GM19455 (cell line): ENCODE results near the gene POFUT1.
"Not testable (repeated sequence)": the region's sequence is repeated elsewhere in the genome, so short reads cannot be mapped to it uniquely, and the experiment has no call there.

Experiments used
- ATAC-seq: cut with Tn5 transposase; IDR thresholded peaks from one replicate; pipeline ENCODE4 v1.9.1; 2021; ENCODE audit not compliant: unreplicated experiment

The POFUT1 gene

GRCh38 chr20:32188376-32189122 lies 19.1 kb upstream of the POFUT1 start:
- ATAC-seq = no peak

DNA sequence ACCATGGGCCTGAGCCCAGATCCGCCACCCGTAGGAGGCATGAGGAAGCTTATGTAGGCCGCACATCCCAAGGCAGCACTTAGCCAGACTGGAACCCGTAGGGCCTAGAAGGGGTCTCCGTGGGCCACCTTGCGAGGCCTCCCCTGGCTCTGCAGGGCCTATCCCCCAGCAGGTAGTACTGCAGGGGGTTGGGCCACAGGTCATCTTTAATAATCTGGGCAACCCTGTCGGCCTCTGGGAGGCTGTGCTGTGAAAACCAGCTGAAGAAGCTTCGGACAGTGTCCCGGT lies 18.6 kb upstream of the POFUT1 start:
- no peak for ATAC-seq

GRCh38 chr20:32189691-32190615 lies 17.7 kb upstream of the POFUT1 start:
- no peak for ATAC-seq

DNA sequence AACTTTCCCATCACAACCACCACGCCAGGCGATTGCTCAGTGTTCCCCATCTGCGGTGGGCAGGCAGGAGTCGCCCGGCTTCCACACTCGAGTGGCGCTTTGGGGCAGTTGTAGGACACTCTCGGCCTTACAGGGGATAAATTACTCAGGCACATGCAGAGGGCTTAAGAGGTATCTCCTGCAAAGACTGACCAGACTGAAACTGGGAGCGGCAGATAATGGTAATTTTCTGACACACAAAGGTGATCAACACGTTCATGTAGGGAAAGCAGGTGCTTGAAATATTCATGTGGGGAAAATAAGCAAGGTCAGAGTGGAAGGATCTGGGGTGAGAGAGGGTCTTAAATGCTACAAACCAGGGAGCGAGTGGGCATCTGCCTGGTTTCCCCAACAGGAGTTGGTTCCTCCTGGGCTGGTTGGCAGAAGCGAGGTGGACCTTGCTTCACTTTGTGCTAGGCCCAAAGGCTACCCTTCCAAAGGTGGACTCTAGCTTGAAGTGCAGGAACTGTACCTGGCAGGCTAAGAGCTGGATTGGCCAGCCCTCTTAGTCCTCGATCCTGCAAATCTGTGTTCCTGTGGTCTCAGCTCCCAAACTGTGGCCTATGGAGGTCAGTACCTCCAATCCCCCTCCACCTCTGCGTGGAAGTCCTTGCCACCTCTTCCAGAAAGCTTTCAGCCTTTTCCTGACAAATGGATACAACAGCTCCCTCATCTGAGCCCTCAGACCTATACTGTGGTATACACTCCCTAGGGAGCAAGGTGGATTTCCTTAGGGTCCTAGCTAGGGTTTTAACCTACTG lies 16.9 kb upstream of the POFUT1 start:
- no peak for ATAC-seq

DNA sequence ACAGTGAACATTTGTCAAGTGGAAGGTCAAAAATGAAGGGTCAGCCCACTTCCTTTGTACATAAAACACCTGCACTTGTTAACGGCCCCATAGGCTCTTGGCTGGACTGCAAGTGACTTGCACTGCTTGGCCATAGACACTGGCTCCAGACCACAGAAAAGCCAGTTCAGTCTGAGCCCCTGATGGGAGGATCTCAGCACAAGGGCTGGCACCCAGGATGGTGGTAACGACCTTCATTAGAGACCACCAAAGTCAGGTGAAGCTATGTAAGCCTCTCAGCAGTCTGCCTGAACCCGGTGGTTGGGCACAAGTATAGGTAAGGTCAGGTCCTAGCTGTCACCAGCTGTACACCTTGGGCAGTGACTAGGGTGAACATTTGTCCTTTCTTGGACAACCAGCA lies 16.3 kb upstream of the POFUT1 start:
- ATAC-seq = no peak

DNA sequence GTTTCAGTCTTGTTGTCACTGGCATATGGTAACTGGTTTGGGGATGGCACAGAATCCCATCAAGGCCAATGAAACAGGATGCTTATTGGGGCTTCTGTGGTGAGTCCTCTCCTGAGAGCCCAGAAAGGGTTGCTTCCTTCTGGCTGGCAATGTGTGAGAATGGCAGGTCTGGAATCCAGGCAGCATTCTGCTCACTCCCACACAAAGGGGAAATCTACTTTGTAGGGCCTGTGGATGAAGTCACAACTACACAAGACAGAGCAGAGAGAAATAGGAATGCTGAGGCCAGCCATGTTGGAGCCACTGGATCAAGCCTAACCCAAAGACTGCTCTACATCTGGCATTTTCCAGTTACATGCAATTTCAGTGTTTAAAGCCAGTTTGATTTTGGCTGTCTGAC lies 15.8 kb upstream of the POFUT1 start:
- ATAC-seq = no peak

GRCh38 chr20:32192698-32193097 lies 15.0 kb upstream of the POFUT1 start:
- ATAC-seq = no peak

- ATAC-seq = not testable (repeated sequence)
Measured at GRCh38 chr20:32193336-32193735, 14.3 kb upstream of the POFUT1 start.

GRCh38 chr20:32193996-32194395 lies 13.7 kb upstream of the POFUT1 start:
- no peak for ATAC-seq

DNA sequence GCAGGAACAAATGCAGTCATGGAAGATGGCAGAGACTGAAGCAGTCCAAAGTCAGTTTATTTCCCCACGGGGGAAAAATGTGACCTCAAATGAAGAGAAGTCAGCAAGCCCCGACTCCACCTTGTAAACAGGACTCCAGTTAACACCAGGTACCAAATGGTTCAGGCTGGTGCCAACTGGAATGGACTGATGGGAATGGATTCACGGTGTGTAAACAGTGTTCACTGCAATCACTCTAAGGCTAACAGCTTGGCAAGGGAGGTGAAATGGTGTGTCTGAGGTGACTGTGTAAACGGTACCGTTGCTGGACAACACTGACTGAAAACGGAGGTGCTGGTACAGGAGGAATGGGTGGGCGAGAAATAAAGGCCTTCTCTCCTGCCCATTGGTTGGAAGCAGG lies 12.1 kb upstream of the POFUT1 start:
- no peak for ATAC-seq

- not testable (repeated sequence) for ATAC-seq
Measured at GRCh38 chr20:32196613-32197012, 11.1 kb upstream of the POFUT1 start.

- ATAC-seq = not testable (repeated sequence)
Measured at GRCh38 chr20:32197136-32197535, 10.5 kb upstream of the POFUT1 start.

DNA sequence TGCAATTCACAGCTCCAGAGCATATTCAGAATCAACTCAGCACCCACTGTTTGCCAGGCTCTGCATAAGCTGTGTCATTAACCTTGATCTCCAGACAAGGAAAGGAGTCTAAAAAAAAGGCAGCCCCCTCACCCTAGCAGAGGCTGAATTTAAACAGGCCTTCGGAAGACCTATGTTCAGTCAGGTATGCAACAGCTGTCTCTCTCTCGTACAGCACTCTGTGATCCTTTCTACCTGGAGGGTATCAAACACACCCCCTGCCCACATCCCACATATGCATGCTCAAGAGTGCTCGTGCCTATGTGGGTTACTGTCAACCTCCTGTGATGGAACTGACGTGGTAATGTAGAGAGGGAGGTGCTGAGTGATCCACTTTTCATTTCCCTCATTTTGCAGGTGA lies 8.7 kb upstream of the POFUT1 start:
- no peak for ATAC-seq

GRCh38 chr20:32201296-32201976 lies 6.2 kb upstream of the POFUT1 start:
- no peak for ATAC-seq

DNA sequence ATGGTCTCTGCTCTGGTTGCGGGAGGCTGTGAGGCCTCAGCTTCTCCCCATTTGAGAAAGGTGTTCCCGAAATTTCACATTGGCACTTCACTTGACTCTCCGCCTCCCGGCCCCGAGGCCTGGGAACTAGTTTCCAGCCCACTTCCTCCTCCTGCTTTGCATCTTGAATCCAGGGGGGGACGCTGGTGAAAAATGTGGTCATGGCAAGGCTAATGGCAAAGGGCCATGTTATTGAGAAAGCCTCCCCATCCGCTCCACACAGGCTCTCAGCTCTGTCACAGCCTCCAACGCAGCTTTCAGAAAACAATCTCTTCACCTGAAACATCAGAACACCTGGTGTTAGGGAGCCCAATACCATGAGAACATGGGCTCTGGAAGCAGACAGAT lies 5.7 kb upstream of the POFUT1 start:
- ATAC-seq = no peak

GRCh38 chr20:32203356-32204204 lies 4.1 kb upstream of the POFUT1 start:
- no peak for ATAC-seq

GRCh38 chr20:32204205-32205109 lies 3.2 kb upstream of the POFUT1 start:
- ATAC-seq = no peak

DNA sequence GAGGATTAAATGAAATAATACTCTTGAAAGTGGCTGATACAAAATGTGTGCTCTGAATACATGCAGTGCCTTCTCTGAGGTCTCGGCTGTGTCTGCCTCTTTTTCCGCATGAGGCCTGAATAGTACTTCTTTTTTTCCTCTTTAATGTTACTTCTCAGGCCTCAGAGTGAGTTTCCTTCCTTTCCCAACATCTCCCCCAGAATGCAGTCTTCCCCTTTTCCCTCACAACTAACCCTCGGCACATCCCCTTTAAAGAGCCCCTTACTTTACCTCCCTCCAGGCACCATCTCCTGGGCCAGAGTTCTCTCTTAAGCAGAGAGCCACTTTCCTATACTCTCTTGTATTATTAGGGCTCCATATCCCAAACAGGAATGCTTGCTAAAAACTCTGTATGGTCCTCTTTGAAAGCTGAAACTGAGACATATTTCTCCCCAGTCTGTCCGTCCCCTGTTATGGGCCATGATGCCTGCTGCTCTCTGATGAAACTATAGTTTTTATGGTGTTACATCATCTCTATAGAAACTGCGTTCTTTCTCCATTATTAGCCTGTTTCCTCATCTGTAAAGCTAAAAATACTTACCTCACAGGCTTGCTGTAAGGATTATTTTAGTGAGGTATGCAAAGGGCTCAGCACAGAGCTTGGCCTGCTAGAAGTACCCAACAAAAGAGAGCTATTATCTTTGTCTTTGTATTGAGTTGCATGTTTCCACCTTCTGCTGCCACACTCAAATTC lies 2.4 kb upstream of the POFUT1 start:
- ATAC-seq = no peak
